ENCODE measurements around the gene AGAP3.

GRCh38 chr7:151046603-151047573, 39.4 kb upstream of the AGAP3 start:
- no peak for TF ChIP-seq ZNF274 (IDR thresholded peaks at IDR 0.05; ENCODE audit: low read depth, low read length)
- no peak for TF ChIP-seq YY1 (IDR thresholded peaks at IDR 0.05; ENCODE audit: insufficient read depth, insufficient read length)
- no peak for TF ChIP-seq SUZ12 (IDR thresholded peaks at IDR 0.05; ENCODE audit: extremely low read depth, insufficient read depth, insufficient read length)
